SK-N-MC (cell line): ENCODE measurements around the gene PAX2.
"Not testable (repeated sequence)": the region's sequence is repeated elsewhere in the genome, so short reads cannot be mapped to it uniquely, and the experiment has no call there.

Source experiments
- DNase-seq: peaks from one replicate; pipeline ENCODE4 v3.0.0-alpha.2; 2011; ENCODE audit warnings: low read depth, low spot score
- H3K27ac ChIP-seq: fragments of 200-600 bp; sonication (generic); 2 replicates; pipeline ENCODE4 v1.5.1; 2016; ENCODE audit warnings: mixed run types
- H3K36me3 ChIP-seq: fragments of 200-600 bp; sonication (generic); 2 replicates; pipeline ENCODE4 v1.6.1; 2017; ENCODE audit warnings: antibody characterized with exemption, low read length, mixed read lengths; ENCODE audit not compliant: insufficient read depth
- H3K4me3 ChIP-seq: fragments of 200-600 bp; sonication (generic); 2 replicates; pipeline ENCODE4 v1.5.1; 2016
- H3K9ac ChIP-seq: fragments of 200-600 bp; sonication (generic); 2 replicates; pipeline ENCODE4 v1.8.0; 2017; ENCODE audit warnings: mixed run types, mixed read lengths; ENCODE audit not compliant: insufficient read length
- H3K9me3 ChIP-seq: fragments of 200-600 bp; sonication (generic); 2 replicates; pipeline ENCODE4 v1.6.1; 2017; ENCODE audit warnings: low read depth, mild to moderate bottlenecking, antibody characterized with exemption, low read length, moderate library complexity, mixed read lengths
- EZH2 ChIP-seq: fragments of 200-600 bp; sonication (generic); IDR thresholded peaks from one replicate; pipeline ENCODE4 v1.6.1; 2017; ENCODE audit warnings: antibody characterized with exemption
- FOXP2 ChIP-seq: optimal IDR thresholded peaks from 2 replicates; pipeline ENCODE3; 2011; ENCODE audit warnings: mild to moderate bottlenecking, moderate library complexity; ENCODE audit not compliant: insufficient read depth; ENCODE audit errors: extremely low read length, control extremely low read depth
- POLR2AphosphoS5 ChIP-seq: IDR thresholded peaks from 2 replicates; pipeline ENCODE4 v1.6.1; 2012; ENCODE audit warnings: mild to moderate bottlenecking, low read depth, low read length, borderline replicate concordance

The PAX2 gene

DNA sequence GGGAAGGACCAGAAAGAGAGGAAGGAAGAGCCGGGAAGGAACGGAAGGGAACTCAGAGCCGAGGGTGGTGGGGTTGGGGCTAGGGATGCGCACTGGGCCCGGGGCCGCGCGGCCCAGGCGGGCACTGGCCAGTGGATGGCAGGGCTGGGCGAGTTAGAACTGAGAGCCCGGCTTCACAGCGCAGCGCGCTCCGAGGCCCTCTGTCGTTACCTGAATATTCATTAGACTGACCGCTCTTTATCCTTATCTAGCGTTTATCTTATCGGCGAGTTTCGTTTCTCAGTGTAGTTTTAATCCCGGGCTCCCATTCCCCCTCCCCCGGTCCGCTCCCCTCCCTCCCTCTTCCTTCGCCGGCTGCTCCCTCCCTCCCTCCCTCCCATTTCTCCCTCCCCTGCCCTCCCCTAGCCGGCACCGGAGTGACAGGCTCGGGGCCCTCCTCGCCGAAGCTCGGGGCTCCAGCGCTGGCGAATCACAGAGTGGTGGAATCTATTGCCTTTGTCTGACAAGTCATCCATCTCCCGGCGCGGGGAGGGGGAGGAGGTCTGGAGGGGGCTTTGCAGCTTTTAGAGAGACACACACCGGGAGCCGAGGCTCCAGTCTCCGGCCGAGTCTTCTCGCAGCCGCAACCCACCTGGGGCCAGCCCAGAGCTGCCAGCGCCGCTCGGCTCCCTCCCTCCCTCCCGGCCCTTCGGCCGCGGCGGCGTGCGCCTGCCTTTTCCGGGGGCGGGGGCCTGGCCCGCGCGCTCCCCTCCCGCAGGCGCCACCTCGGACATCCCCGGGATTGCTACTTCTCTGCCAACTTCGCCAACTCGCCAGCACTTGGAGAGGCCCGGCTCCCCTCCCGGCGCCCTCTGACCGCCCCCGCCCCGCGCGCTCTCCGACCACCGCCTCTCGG lies at the start of gene PAX2:
Gene PAX2 (plus strand): TSS at position 596 of the 895 bp plus-strand sequence. CDS start 679 bp downstream, outside the sequence.
- Histone ChIP-seq H3K27ac (no peak within 1 kb of the TSS), H3K9ac (no peak within 1 kb of the TSS), H3K36me3 (no peaks in the 10 kb centered on the region), H3K4me3 (no peak within 1 kb of the TSS), H3K9me3 (no peaks in the 10 kb centered on the region)
- no peak for DNase-seq
- TF ChIP-seq POLR2AphosphoS5, result no peak
- no peak for TF ChIP-seq FOXP2
- no peak for TF ChIP-seq EZH2

DNA sequence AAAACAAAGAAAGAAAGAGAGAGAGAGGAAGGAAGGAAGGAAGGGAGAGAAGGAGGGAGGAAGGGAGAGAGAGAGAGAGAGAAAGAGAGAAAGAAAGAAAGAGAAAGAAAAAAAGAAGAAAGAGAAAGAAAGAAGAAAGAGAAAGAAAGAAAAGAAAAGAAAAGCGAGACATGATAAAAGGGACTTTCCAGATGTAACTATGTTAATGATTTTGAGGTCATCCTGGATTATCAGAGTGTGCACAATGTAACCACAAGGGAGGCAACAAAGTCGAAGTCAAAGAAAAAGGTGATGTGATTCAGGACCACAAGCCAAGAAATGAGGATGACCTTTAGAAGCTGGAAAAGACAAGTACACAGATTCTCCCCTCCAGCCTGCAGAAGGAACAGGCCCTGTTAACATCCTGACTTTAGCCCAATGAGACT lies 48.9 kb upstream of the PAX2 start:
- H3K9ac ChIP-seq, result no peak overlapping the region
- H3K27ac ChIP-seq, result no peak overlapping the region
- H3K9me3 ChIP-seq, result no peaks in the 10 kb centered on the region
- no peak overlapping the region for H3K4me3 ChIP-seq
- TF ChIP-seq POLR2AphosphoS5, result no peak
- TF ChIP-seq EZH2, result no peak
- no peak for TF ChIP-seq FOXP2
- no peak for DNase-seq
- no peaks in the 10 kb centered on the region for H3K36me3 ChIP-seq

DNA sequence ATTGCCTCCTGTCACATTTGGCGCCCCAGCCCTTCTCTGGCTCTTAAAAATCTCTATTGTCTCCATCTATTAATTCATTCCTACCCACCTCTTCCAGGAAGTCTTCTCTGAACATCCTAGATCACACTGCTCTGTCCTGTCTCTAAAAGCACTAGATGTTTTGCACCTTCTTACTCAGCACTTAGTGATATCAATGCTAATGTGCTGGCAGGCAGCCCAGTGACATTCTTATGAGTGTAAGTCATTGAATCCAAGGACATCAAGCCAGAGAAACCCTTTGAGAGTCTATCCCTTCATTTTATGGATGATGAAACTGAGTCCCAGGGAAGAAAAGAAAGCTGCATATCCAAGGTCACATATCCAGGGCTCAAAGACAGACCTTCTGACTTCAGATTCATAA lies 48.3 kb upstream of the PAX2 start:
- Histone ChIP-seq H3K9ac (no peak overlapping the region), H3K36me3 (no peaks in the 10 kb centered on the region), H3K9me3 (no peaks in the 10 kb centered on the region), H3K4me3 (no peak overlapping the region), H3K27ac (no peak overlapping the region)
- peak; percentile 0 for DNase-seq
- TF ChIP-seq POLR2AphosphoS5 (no peak), FOXP2 (no peak), EZH2 (no peak)

DNA sequence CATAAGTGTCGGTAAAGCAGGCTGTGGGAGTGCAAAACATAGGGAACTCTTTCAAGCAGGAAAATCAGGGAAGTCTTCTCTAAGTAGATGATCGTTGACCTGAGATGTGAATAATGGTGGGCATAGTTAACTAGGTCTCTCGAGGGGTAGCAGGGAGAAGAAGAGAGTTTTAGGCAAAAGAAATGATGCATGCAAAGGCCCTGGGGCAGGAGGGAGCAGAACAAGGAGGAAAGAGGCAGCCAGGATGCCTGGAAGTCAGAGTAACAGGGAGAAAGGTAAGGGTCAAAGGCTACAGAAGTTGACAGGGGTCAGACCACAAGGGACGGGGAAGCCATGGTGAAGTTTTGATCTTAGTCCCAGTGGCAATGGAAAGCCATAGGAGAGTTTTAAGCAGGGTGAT lies 47.8 kb upstream of the PAX2 start:
- no peak overlapping the region for H3K27ac ChIP-seq
- H3K4me3 ChIP-seq, result no peak overlapping the region
- DNase-seq, result no peak
- no peak overlapping the region for H3K9ac ChIP-seq
- H3K36me3 ChIP-seq, result no peaks in the 10 kb centered on the region
- no peaks in the 10 kb centered on the region for H3K9me3 ChIP-seq
- TF ChIP-seq POLR2AphosphoS5 (no peak), EZH2 (no peak), FOXP2 (no peak)

DNA sequence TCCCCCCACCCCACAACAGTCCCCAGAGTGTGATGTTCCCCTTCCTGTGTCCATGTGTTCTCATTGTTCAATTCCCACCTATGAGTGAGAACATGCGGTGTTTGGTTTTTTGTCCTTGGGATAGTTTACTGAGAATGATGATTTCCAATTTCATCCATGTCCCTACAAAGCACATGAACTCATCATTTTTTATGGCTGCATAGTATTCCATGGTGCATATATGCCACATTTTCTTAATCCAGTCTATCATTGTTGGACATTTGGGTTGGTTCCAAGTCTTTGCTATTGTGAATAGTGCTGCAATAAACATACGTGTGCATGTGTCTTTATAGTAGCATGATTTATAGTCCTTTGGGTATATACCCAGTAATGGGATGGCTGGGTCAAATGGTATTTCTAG lies 43.7 kb upstream of the PAX2 start:
- not testable (repeated sequence) for H3K9me3 ChIP-seq, H3K4me3 ChIP-seq, H3K9ac ChIP-seq, H3K36me3 ChIP-seq, DNase-seq, H3K27ac ChIP-seq

DNA sequence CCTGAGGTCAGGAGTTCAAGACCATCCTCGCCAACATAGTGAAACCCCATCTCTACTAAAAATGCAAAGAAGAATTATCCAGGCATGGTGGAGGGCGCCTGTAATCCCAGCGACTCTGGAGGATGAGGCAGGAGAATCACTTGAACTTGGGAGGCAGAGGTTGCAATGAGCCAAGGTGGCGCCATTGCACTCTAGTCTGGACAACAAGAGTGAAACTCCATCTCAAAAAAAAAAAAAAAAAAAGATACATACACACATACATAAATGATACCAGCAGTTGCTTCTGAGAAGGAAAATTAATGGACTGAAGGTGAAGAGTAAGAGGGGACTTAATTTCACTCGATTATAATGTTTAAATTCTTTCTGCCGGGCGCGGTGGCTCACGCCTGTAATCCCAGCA lies 40.2 kb upstream of the PAX2 start:
- Histone ChIP-seq H3K36me3 (no peaks in the 10 kb centered on the region), H3K27ac (no peak overlapping the region), H3K9me3 (no peaks in the 10 kb centered on the region), H3K4me3 (no peak overlapping the region), H3K9ac (no peak overlapping the region)
- TF ChIP-seq EZH2, result no peak
- TF ChIP-seq POLR2AphosphoS5, result no peak
- TF ChIP-seq FOXP2, result no peak
- no peak for DNase-seq

DNA sequence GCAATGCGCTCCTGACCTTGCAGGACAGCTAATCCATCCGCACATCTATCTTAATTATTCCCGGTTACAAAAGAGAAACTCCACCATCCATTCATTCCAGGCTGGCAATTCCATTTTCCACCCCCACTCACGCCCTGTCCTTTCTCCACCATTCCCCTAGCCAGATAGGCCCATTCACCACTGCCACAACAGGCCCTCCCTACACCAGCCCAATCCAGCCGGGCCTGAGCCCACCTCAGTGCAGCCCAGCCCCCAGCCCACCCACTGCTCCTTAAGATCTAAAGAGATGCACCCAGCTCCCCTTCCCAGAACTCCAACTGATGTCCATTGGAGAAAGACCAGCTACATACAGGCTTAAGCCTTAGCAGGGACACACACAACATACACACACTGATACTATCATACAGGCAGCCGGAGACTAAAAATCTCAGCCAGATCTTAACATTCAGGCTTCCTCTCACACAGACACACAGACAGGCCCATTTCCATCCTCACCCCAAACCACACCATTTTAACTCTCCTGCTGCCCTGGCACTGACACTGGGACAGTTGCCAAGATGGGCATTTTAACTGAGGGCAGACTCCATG lies 38.0 kb upstream of the PAX2 start:
- Histone ChIP-seq H3K9ac (no peak overlapping the region), H3K4me3 (no peak overlapping the region), H3K9me3 (no peaks in the 10 kb centered on the region), H3K36me3 (no peaks in the 10 kb centered on the region), H3K27ac (no peak overlapping the region)
- TF ChIP-seq FOXP2, result no peak
- no peak for TF ChIP-seq POLR2AphosphoS5
- no peak for TF ChIP-seq EZH2
- DNase-seq, result no peak

DNA sequence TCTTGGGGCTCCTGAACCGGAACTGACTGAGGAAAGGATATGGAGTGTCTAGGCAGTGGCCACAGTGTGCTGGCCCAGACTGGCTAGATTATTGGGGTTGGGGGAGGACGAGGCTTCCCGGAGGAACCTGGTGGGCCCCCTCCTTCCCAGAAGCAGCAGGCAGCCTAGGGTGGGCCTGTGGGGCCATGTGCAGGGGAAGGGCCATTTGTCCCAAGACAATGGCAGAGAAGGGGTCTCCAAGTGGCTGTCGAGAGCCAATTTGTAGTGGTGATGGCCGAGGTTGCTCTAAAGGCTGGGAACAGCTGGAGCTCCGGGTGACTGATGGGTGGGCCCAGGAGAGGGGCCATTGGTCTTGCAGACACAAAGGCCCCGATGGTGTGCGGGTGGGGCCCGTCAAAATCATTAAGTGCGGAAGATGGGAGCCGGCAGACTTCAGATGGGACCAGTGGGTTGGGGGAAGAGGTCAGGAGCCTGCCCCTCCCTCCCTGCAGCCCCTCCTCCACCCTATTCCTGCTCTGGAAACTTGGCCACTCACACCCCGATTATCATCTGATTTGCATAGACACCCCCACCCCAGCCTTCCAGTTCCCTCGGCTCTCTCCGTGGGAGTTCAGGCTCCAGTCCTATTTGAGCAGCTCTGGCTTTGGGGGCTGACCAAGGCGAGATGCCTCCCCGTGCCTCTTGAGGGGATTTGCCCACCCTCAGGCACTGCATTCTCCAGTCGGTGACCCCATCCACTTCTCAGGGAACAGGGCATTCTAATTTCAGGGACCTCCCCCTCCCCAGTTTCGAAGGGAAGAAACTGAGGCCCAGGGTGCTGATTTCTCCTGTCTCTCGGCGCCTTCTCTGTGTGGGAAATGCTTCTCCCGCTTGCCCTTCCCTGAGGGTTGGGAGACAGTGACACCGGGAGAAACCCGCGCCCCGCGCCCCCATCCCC lies 36.0 kb upstream of the PAX2 start:
- TF ChIP-seq FOXP2 (no peak), POLR2AphosphoS5 (no peak), EZH2 (no peak)
- no peak overlapping the region for H3K4me3 ChIP-seq
- H3K9me3 ChIP-seq, result no peaks in the 10 kb centered on the region
- no peak overlapping the region for H3K9ac ChIP-seq
- no peaks in the 10 kb centered on the region for H3K36me3 ChIP-seq
- no peak overlapping the region for H3K27ac ChIP-seq
- no peak for DNase-seq
